Activated CD8-positive, alpha-beta memory T cell treated with anti-CD3 and anti-CD28 coated beads, Interleukin-2, amount 50 U/mL, for 4 hours (primary cell): ENCODE measurements around the gene MLLT10.

ENCODE experiments used
- DNase-seq: peaks from one replicate; pipeline ENCODE4 v3.0.0-alpha.2; 2020

MLLT10 gene

GRCh38 chr10:21501731-21502347 is 32.2 kb upstream of the MLLT10 start:
- no peak for DNase-seq

DNA sequence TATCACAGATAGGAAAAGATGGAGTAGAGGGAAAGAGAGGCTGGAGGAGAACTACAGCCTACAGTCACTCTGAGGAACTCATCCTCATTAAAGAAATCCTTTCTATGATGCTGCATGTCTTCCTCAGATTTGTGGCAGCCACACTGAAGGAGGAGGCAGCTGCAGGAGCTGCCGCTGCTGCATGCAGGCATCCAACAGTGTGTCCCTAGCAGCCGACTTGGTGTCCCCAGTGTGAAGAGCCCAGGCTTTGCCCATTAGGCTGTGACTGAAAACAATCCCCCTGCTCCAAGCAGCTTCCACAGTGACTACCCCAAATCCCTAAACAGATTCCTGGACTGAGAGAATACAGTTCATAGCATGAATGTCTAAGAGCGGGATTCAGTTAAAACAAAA is 31.7 kb upstream of the MLLT10 start:
- no peak for DNase-seq

- no peak for DNase-seq
Observed at GRCh38 chr10:21503542-21503941, 30.5 kb upstream of the MLLT10 start.

DNA sequence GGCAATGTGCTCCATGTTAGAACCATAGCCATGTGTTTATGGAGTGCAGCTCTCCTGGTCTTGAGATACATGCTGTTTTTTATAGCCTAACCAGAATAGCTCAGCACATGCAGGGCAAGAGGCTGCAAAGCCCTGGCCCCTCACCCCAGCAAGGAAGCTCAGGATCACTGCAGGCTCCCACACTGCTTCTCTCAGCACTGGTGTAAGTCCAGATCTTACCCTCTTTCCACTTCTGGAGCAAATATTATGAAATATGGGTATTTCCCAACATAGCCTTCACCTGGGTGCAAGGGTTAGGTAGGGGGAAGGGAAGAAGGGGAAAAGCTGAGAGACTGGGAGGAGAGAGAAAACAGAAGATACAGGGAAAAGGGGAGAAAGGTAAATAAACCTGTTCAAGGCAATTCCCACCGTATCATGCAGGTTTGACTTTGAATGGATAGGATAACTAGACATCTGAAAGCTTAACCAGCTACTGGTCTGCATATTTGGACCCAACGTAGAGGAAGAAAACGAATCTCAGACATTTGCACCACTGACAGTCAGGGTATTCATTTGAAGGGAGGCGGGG is 28.2 kb upstream of the MLLT10 start:
- DNase-seq, result no peak

DNA sequence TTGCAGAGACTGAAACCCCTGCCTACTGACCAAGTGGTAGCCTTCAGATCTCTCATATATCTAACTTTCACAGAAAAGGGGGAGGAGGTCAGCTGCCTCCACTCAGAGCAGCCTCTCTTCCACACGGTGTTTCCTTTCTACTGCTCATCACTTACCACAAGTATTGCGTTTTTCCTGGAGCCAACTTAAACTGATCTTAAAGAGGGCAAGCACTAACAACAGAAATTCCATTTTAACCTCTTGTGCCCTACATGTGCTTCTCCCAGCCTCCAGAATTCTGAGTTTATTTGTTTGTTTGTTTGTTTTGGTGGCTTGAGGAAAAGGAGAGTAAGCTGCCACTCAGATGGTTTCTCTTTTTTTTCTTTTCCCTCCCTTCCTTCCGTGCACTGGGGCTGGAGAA is 27.7 kb upstream of the MLLT10 start:
- DNase-seq, result no peak

GRCh38 chr10:21507150-21507549 is 26.9 kb upstream of the MLLT10 start:
- DNase-seq, result no peak

DNA sequence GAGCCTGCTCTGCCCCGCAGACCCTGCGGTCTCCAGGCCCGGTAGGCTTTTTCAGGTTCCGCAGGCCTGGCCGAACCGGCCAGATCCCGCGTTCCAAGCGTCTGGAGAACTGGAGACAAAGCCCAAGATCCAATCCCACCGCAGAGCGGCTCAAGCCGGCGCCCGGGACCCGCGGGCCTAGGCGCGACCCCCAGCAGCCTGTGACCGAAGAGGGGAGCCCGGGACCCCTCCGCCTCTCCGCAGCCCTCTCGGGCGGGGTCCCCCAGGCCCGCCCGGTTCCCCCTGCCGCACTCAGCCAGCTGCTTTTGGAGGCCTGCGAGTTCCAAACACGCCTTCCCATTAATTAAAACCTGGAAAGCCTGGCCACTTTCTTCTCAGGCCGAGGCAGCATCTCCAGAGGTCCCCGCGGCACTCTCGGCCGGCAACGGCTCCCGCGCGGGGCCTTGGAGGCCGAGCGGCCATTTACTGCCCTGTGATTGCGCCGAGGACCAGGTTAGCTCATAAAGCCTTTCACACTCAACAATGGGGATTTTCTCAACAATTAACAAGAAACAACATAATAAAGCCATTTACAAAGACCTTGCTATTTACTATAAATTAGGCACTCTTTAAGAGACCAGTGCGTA is 25.2 kb upstream of the MLLT10 start:
- no peak for DNase-seq

GRCh38 chr10:21509341-21510240 is 24.4 kb upstream of the MLLT10 start:
- DNase-seq, result no peak

DNA sequence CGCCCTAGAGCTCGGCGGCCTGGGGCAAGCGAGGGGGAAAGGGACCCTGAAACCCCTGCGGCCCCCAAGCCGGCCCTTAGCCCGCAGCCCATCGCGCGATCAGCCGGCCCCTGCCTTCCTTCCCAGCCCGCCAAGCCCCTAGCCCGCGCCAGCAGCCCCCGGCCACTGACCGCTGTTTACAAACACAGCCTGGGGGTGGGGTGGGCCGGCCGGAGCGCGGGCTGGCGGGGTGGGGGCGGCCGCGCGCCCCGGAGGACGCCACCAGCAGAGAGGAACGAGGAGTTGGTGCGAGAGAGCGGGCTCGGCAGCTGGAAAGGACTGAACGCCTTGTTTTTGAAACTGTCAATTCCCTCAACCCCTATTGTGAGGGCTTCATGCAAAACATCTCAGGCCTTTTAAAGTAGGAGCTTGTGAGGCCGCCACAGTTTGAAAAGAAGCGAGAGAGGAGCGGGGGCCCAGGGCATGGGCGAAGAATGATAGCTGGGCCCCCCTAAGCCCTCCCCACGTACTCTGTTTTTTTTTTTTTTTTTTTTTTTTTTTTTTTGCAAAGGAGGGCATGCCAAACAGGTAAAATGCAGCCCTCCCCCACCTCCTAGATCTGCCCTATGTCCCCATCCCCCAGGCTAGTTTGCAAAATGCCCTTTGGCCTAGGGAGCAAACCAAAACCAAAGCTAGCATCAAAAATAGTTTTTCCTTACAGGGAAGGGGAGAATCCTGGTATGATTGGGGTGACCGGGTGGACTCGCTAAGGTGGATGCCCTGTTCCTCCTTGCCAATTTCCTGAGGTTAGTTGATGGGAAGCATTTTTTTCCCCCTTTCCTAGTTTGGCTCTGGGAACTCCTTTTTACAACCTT is 23.6 kb upstream of the MLLT10 start:
- no peak for DNase-seq

- no peak for DNase-seq
Observed at GRCh38 chr10:21511095-21511570, 22.9 kb upstream of the MLLT10 start.

- no peak for DNase-seq
Observed at GRCh38 chr10:21511946-21512572, 22.0 kb upstream of the MLLT10 start.

GRCh38 chr10:21512573-21513404 is 21.2 kb upstream of the MLLT10 start:
- DNase-seq, result no peak

- DNase-seq, result no peak
Observed at GRCh38 chr10:21513405-21513788, 20.6 kb upstream of the MLLT10 start.

- DNase-seq, result no peak
Observed at GRCh38 chr10:21514129-21514817, 19.8 kb upstream of the MLLT10 start.

DNA sequence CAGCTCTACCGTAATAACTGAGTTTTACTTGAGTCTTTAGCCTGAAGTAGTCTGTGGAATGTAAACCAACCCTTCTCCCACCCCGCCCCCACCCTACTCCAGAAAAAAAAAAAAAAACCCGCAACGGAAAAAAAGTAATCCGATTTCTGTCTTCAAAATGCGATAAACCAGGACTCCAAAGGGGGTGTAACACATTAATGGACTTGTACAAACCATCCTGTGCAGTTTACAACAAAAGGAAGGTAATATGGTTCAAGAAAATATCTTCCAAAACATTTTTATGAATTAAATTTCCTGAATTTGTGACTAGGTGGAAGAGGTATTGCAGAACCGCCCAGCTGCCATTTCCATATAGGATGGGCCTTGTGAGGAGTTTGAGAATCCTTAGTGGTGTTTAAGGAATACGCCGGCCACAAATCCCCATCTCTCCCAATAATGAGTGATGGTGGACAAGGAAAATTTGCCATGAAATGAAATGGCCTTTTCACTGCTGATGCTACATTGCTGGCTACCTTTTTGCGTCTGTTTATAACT is 19.1 kb upstream of the MLLT10 start:
- no peak for DNase-seq

GRCh38 chr10:21515361-21516241 is 18.4 kb upstream of the MLLT10 start:
- no peak for DNase-seq

GRCh38 chr10:21516242-21517131 is 17.5 kb upstream of the MLLT10 start:
- DNase-seq, result peak; percentile 48
